Fibroblast of lung (primary cell): ENCODE results near the gene AOC3. TPM values are rescaled to one million over a fixed set of nuclear protein-coding genes. Genes with fewer than 3 reads are reported as not detected.

Source experiments
- DNase-seq, 2 donors: peaks; one replicate each; pipeline versions ENCODE4 v3.0.0 to v3.0.0-alpha.2; 2010; ENCODE audit warnings: low read depth in 2 of 2
- H2AFZ ChIP-seq: 2 replicates; pipeline ENCODE4 v1.5.1; 2012; ENCODE audit warnings: low read length, control low read depth, inconsistent platforms
- H3K27ac ChIP-seq: 2 replicates; pipeline ENCODE4 v1.5.1; 2011; ENCODE audit warnings: low read length, control low read depth; ENCODE audit not compliant: insufficient read depth
- H3K27me3 ChIP-seq: 2 replicates; pipeline ENCODE4 v1.5.1; 2011; ENCODE audit warnings: mild to moderate bottlenecking, low read length; ENCODE audit not compliant: control insufficient read depth, insufficient read depth
- H3K36me3 ChIP-seq: 2 replicates; pipeline ENCODE4 v1.5.1; 2011; ENCODE audit warnings: low read length; ENCODE audit not compliant: control insufficient read depth, insufficient read depth
- H3K4me1 ChIP-seq: 2 replicates; pipeline ENCODE4 v1.5.1; 2011; ENCODE audit warnings: low read length; ENCODE audit not compliant: control insufficient read depth, insufficient read depth; ENCODE audit errors: extremely low read depth
- H3K4me2 ChIP-seq: 2 replicates; pipeline ENCODE4 v1.5.1; 2011; ENCODE audit warnings: low read length, control low read depth; ENCODE audit not compliant: insufficient read depth; ENCODE audit errors: extremely low read depth
- H3K4me3 ChIP-seq, 4 experiments: fragments of 200-600 bp in 1 of 4; sonication (generic) in 1 of 4; replicated peaks in 1 of 4; 2 replicates each; pipeline ENCODE4 v1.5.1; 2011 to 2016; ENCODE audit warnings: low read length in 4 of 4, low read depth in 3 of 4, mild to moderate bottlenecking in 3 of 4, control low read depth in 2 of 4, inconsistent platforms in 1 of 4, mixed read lengths in 1 of 4; ENCODE audit not compliant: insufficient read depth in 1 of 4; ENCODE audit errors: control extremely low read depth in 1 of 4
- H3K79me2 ChIP-seq: 2 replicates; pipeline ENCODE4 v1.5.1; 2012; ENCODE audit warnings: mild to moderate bottlenecking, low read length, inconsistent platforms; ENCODE audit not compliant: control insufficient read depth, insufficient read depth
- H3K9ac ChIP-seq: 2 replicates; pipeline ENCODE4 v1.5.1; 2011; ENCODE audit warnings: mild to moderate bottlenecking, low read length, control low read depth; ENCODE audit not compliant: insufficient read depth
- H3K9me3 ChIP-seq: 2 replicates; pipeline ENCODE4 v1.5.1; 2012; ENCODE audit warnings: low read depth, low read length; ENCODE audit not compliant: control insufficient read depth, insufficient read depth
- H4K20me1 ChIP-seq: 2 replicates; pipeline ENCODE4 v1.5.1; 2011; ENCODE audit warnings: low read length; ENCODE audit not compliant: control insufficient read depth, insufficient read depth; ENCODE audit errors: extremely low read depth
- EZH2 ChIP-seq: IDR thresholded peaks from 2 replicates; pipeline ENCODE4 v1.5.1; 2012; ENCODE audit warnings: low read length, control low read depth, mild to moderate bottlenecking; ENCODE audit errors: missing control alignments
- polyA plus RNA-seq, 2 donors: library from polyadenylated mRNA; depleted of rRNA in 1 of 2; stranded (reverse) in 1 of 2; unstranded in 1 of 2; fragments of >200 nt; gene quantifications; 2 replicates each; pipeline ENCODE4 v1.2.1, GENCODE V29; 2011 to 2012; ENCODE audit warnings: missing spikeins in 1 of 2
- total RNA-seq: library from RNA; depleted of rRNA; stranded (reverse); fragments of >200 nt; gene quantifications from 2 replicates; pipeline ENCODE4 v1.2.1, GENCODE V29; 2014
- TF ChIP-seq, protein P1 (sequence below), 2 donors: IDR thresholded peaks in 1 of 2; conservative IDR thresholded peaks in 1 of 2; 1 replicate in 1 of 2; 2 replicates in 1 of 2; pipeline ENCODE4 v1.5.1; 2011 to 2012; ENCODE audit warnings: low read length in 2 of 2, control low read depth in 1 of 2, inconsistent platforms in 1 of 2, low read depth in 1 of 2, mild to moderate bottlenecking in 1 of 2

Gene AOC3
- total and polyA plus RNA-seq, 2 donors (not counting 1 experiment from before 2014, with no cell fraction given): 0.17 to 3.5 TPM

- Histone ChIP-seq H3K36me3 (peaks cover 16% of the 10 kb centered on the region), H3K79me2 (peaks cover 15% of the 10 kb centered on the region), H3K27ac (no peak overlapping the region), H3K4me1 (peaks cover 2% of the 10 kb centered on the region), H2AFZ (no peak overlapping the region), H3K4me3 (no peak overlapping the region), H3K27me3 (no peaks in the 10 kb centered on the region), H3K9ac (no peak overlapping the region), H3K9me3 (no peaks in the 10 kb centered on the region), H4K20me1 (no peaks in the 10 kb centered on the region), H3K4me2 (no peak overlapping the region)
- TF ChIP-seq EZH2: no peak
- TF ChIP-seq, protein P1, sequence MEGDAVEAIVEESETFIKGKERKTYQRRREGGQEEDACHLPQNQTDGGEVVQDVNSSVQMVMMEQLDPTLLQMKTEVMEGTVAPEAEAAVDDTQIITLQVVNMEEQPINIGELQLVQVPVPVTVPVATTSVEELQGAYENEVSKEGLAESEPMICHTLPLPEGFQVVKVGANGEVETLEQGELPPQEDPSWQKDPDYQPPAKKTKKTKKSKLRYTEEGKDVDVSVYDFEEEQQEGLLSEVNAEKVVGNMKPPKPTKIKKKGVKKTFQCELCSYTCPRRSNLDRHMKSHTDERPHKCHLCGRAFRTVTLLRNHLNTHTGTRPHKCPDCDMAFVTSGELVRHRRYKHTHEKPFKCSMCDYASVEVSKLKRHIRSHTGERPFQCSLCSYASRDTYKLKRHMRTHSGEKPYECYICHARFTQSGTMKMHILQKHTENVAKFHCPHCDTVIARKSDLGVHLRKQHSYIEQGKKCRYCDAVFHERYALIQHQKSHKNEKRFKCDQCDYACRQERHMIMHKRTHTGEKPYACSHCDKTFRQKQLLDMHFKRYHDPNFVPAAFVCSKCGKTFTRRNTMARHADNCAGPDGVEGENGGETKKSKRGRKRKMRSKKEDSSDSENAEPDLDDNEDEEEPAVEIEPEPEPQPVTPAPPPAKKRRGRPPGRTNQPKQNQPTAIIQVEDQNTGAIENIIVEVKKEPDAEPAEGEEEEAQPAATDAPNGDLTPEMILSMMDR (conservative IDR thresholded peaks at IDR 0.05 in 1 of 2, IDR thresholded peaks at IDR 0.05 in 1 of 2; ENCODE audit: low read depth in 1 of 2, low read length in 2 of 2): peak; percentile 53 to 79
- peak; percentile 46 to 55 for DNase-seq
Measured at GRCh38 chr17:42819939-42820535, 31.0 kb upstream of the AOC3 start.

- H2AFZ ChIP-seq: no peak overlapping the region
- H3K27ac ChIP-seq: no peak overlapping the region
- peaks cover 2% of the 10 kb centered on the region for H3K4me1 ChIP-seq
- no peaks in the 10 kb centered on the region for H3K9me3 ChIP-seq
- no peak overlapping the region for H3K4me3 ChIP-seq
- DNase-seq: no peak
- no peaks in the 10 kb centered on the region for H3K27me3 ChIP-seq
- no peak overlapping the region for H3K9ac ChIP-seq
- TF ChIP-seq, protein P1 (conservative IDR thresholded peaks at IDR 0.05 in 1 of 2, IDR thresholded peaks at IDR 0.05 in 1 of 2; ENCODE audit: low read depth in 1 of 2, low read length in 2 of 2): no peak
- peaks cover 12% of the 10 kb centered on the region for H3K36me3 ChIP-seq
- H4K20me1 ChIP-seq: no peaks in the 10 kb centered on the region
- no peak overlapping the region for H3K4me2 ChIP-seq
- peaks cover 15% of the 10 kb centered on the region for H3K79me2 ChIP-seq
Measured at GRCh38 chr17:42821176-42821575, 29.8 kb upstream of the AOC3 start.

DNA sequence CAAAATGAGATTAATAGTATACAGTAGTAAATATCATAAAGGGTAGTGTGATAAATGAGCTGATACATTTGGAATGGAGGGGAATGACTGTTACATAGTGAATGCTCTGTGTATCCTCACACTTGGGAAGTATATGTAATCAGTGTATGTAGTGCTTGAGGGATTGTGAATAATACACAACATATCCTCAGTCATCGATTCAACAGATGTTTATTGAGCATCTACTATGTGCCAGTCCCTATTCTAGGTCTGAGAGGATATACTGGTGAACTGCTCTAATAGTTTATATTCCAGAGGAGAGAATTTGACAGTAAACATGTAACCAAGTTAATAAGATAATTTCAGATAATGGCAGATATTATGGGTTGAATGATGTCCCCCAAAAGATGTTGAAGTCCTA lies 23.5 kb upstream of the AOC3 start:
- no peak overlapping the region for H3K4me2 ChIP-seq
- no peaks in the 10 kb centered on the region for H3K36me3 ChIP-seq
- H3K9ac ChIP-seq: no peak overlapping the region
- H3K79me2 ChIP-seq: peaks cover 12% of the 10 kb centered on the region
- H3K4me1 ChIP-seq: peaks cover 2% of the 10 kb centered on the region
- TF ChIP-seq, protein P1 (conservative IDR thresholded peaks at IDR 0.05 in 1 of 2, IDR thresholded peaks at IDR 0.05 in 1 of 2; ENCODE audit: low read depth in 1 of 2, low read length in 2 of 2): no peak
- TF ChIP-seq EZH2: no peak
- H3K9me3 ChIP-seq: no peaks in the 10 kb centered on the region
- no peak overlapping the region for H2AFZ ChIP-seq
- H3K27me3 ChIP-seq: no peaks in the 10 kb centered on the region
- no peaks in the 10 kb centered on the region for H4K20me1 ChIP-seq
- DNase-seq: no peak
- no peak overlapping the region for H3K27ac ChIP-seq
- no peak overlapping the region for H3K4me3 ChIP-seq
